ENCODE measurements around the gene LYRM9. TPM values are rescaled to one million over a fixed set of nuclear protein-coding genes. Genes with fewer than 3 reads are reported as not detected.

LYRM9 gene
- total RNA-seq, 1 donor from 2014 or later = 8.3 TPM

- H3K27me3 ChIP-seq (ENCODE audit: low read depth) = no peaks in the 10 kb centered on the region
- H3K27ac ChIP-seq (replicated peaks) = no peak overlapping the region
- no peak for DNase-seq
- H3K9me3 ChIP-seq (replicated peaks) = no peaks in the 10 kb centered on the region
- no peak for TF ChIP-seq CTCF (IDR thresholded peaks at IDR 0.05; ENCODE audit: borderline replicate concordance)
- H3K4me3 ChIP-seq = no peak overlapping the region
- no peaks in the 10 kb centered on the region for H3K36me3 ChIP-seq
- intact Hi-C loops (cut with micrococcal nuclease) = no loop called here
- H3K4me1 ChIP-seq = no peaks in the 10 kb centered on the region
Measured at GRCh38 chr17:27906226-27906580, 13.0 kb upstream of the LYRM9 start.

GRCh38 chr17:27905447-27906225, 12.5 kb upstream of the LYRM9 start:
- H3K4me3 ChIP-seq = no peak overlapping the region
- H3K4me1 ChIP-seq = no peaks in the 10 kb centered on the region
- intact Hi-C loops (cut with micrococcal nuclease) = no loop called here
- no peak for DNase-seq
- H3K27me3 ChIP-seq (ENCODE audit: low read depth) = no peaks in the 10 kb centered on the region
- no peak for TF ChIP-seq CTCF (IDR thresholded peaks at IDR 0.05; ENCODE audit: borderline replicate concordance)
- H3K9me3 ChIP-seq (replicated peaks) = no peaks in the 10 kb centered on the region
- H3K27ac ChIP-seq (replicated peaks) = no peak overlapping the region
- H3K36me3 ChIP-seq = no peaks in the 10 kb centered on the region

GRCh38 chr17:27904534-27905446, 11.6 kb upstream of the LYRM9 start:
- H3K9me3 ChIP-seq (replicated peaks) = no peaks in the 10 kb centered on the region
- no peak overlapping the region for H3K27ac ChIP-seq (replicated peaks)
- intact Hi-C loops (cut with micrococcal nuclease) = no loop called here
- no peaks in the 10 kb centered on the region for H3K27me3 ChIP-seq (ENCODE audit: low read depth)
- no peak for TF ChIP-seq CTCF (IDR thresholded peaks at IDR 0.05; ENCODE audit: borderline replicate concordance)
- no peak overlapping the region for H3K4me3 ChIP-seq
- no peak for DNase-seq
- H3K4me1 ChIP-seq = no peaks in the 10 kb centered on the region
- H3K36me3 ChIP-seq = no peaks in the 10 kb centered on the region

- H3K27ac ChIP-seq (replicated peaks) = no peak overlapping the region
- H3K4me3 ChIP-seq = no peak overlapping the region
- H3K9me3 ChIP-seq (replicated peaks) = no peaks in the 10 kb centered on the region
- DNase-seq = no peak
- no peaks in the 10 kb centered on the region for H3K27me3 ChIP-seq (ENCODE audit: low read depth)
- no peaks in the 10 kb centered on the region for H3K36me3 ChIP-seq
- no peaks in the 10 kb centered on the region for H3K4me1 ChIP-seq
- no peak for TF ChIP-seq CTCF (IDR thresholded peaks at IDR 0.05; ENCODE audit: borderline replicate concordance)
- intact Hi-C loops (cut with micrococcal nuclease) = no loop called here
Measured at GRCh38 chr17:27904114-27904513, 10.9 kb upstream of the LYRM9 start.

- no peaks in the 10 kb centered on the region for H3K4me1 ChIP-seq
- H3K27me3 ChIP-seq (ENCODE audit: low read depth) = no peaks in the 10 kb centered on the region
- intact Hi-C loops (cut with micrococcal nuclease) = no loop called here
- no peak overlapping the region for H3K4me3 ChIP-seq
- TF ChIP-seq CTCF (IDR thresholded peaks at IDR 0.05; ENCODE audit: borderline replicate concordance) = no peak
- no peaks in the 10 kb centered on the region for H3K9me3 ChIP-seq (replicated peaks)
- no peaks in the 10 kb centered on the region for H3K36me3 ChIP-seq
- no peak for DNase-seq
- H3K27ac ChIP-seq (replicated peaks) = no peak overlapping the region
Measured at GRCh38 chr17:27899525-27899924, 6.4 kb upstream of the LYRM9 start.

All from left ventricle myocardium inferior (tissue), 1 donor.